K562 (cell line): ENCODE data around the gene GLIS1. TPM values are rescaled to one million over a fixed set of nuclear protein-coding genes. Genes with fewer than 3 reads are reported as not detected.

Experiments used
- ATAC-seq: fragments of 200-7000 bp; cut with Tn5 transposase; 3 replicates; pipeline ENCODE4 v1.9.1; 2020; ENCODE audit warnings: moderate library complexity
- BruUV-seq: library from RNA; stranded (reverse); fragments of 400-500 nt; replicated peaks from 2 replicates; lab custom pipeline; 2021; lab: Mats Ljungman, UMichigan
- CTCF ChIA-PET: fragments of 300-600 bp; formaldehyde crosslinking; extraction: SDS; loops from one replicate; lab custom pipeline; 2021; ENCODE audit warnings: low intra/inter-chr PET ratio; lab: Yijun Ruan, JAX
- POLR2A ChIA-PET: fragments of 300-600, 350-650 bp; sonication (Branson Sonifier 250); formaldehyde crosslinking; extraction: SDS; loops from one replicate; lab custom pipeline; 2021; ENCODE audit warnings: antibody characterized with exemption, inconsistent platforms; lab: Yijun Ruan, JAX
- DNase-seq, 4 experiments: peaks; one replicate each; pipeline versions ENCODE4 v3.0.0 to v3.0.0-alpha.2; 2011 to 2018; ENCODE audit warnings: low spot score in 3 of 4, mixed read lengths in 3 of 4; ENCODE audit errors: extremely low read depth in 1 of 4
- FAIRE-seq: peaks from 2 replicates; lab custom pipeline; 2011; peaks lifted over from hg19 to GRCh38; lab: Jason Lieb, UNC
- H2AFZ ChIP-seq: 2 replicates; pipeline ENCODE4 v1.6.0; 2011; ENCODE audit warnings: low read depth, low read length, control low read depth, inconsistent platforms
- H3K27ac ChIP-seq: fragments of 200-600 bp; 3 replicates; pipeline ENCODE4 v1.8.0; 2011; ENCODE audit warnings: low read depth, mild to moderate bottlenecking, control low read depth, inconsistent platforms, low read length, moderate library complexity, mixed read lengths; ENCODE audit errors: extremely low read depth
- H3K27me3 ChIP-seq, 2 experiments: fragments of 300-600 bp in 1 of 2; 2 replicates in 1 of 2; 3 replicates in 1 of 2; pipeline versions ENCODE4 v1.6.0 to v1.8.0; 2011; ENCODE audit warnings: inconsistent platforms in 2 of 2, low read length in 2 of 2, mild to moderate bottlenecking in 1 of 2, mixed read lengths in 1 of 2, moderate library complexity in 1 of 2; ENCODE audit not compliant: control insufficient read depth in 2 of 2, insufficient read depth in 2 of 2
- H3K36me3 ChIP-seq: fragments of 300-600 bp; 3 replicates; pipeline ENCODE4 v1.8.0; 2011; ENCODE audit warnings: mild to moderate bottlenecking, low read length, inconsistent platforms; ENCODE audit not compliant: control insufficient read depth, insufficient read depth
- H3K4me1 ChIP-seq, 2 experiments: fragments of 200-600 bp in 1 of 2; replicated peaks in 1 of 2; 2 replicates in 1 of 2; 3 replicates in 1 of 2; pipeline versions ENCODE4 v1.5.1 to v1.8.0; 2011; ENCODE audit warnings: inconsistent platforms in 2 of 2, low read length in 2 of 2, mild to moderate bottlenecking in 1 of 2, mixed read lengths in 1 of 2, moderate library complexity in 1 of 2; ENCODE audit not compliant: control insufficient read depth in 2 of 2, insufficient read depth in 2 of 2
- H3K4me2 ChIP-seq: 2 replicates; pipeline ENCODE4 v1.6.1; 2011; ENCODE audit warnings: low read length, control low read depth, inconsistent platforms, mixed read lengths; ENCODE audit not compliant: insufficient read depth
- H3K4me3 ChIP-seq: fragments of 200-600 bp; sonication (generic), shearing (Covaris generic); 2 replicates; pipeline ENCODE4 v1.5.1; 2016; ENCODE audit warnings: control low read depth, inconsistent platforms
- H3K79me2 ChIP-seq: fragments of 200-600 bp; 3 replicates; pipeline ENCODE4 v1.8.0; 2011; ENCODE audit warnings: low read length, inconsistent platforms; ENCODE audit not compliant: control insufficient read depth, insufficient read depth
- H3K9ac ChIP-seq, 2 experiments: 2 replicates each; pipeline versions ENCODE4 v1.6.0 to v1.6.1; 2011; ENCODE audit warnings: low read depth in 2 of 2, low read length in 2 of 2, control low read depth in 1 of 2, inconsistent platforms in 1 of 2, mild to moderate bottlenecking in 1 of 2, mixed read lengths in 1 of 2; ENCODE audit not compliant: insufficient read depth in 1 of 2
- H3K9me1 ChIP-seq: one replicate; pipeline ENCODE4 v1.6.0; 2011; ENCODE audit warnings: inconsistent platforms, mild to moderate bottlenecking, low read length, moderate library complexity; ENCODE audit not compliant: control insufficient read depth, insufficient read depth
- H3K9me3 ChIP-seq: replicated peaks from 2 replicates; pipeline ENCODE4 v1.5.1; 2011; ENCODE audit warnings: low read depth, low read length, inconsistent platforms; ENCODE audit not compliant: control insufficient read depth, insufficient read depth
- H4K20me1 ChIP-seq: replicated peaks from 2 replicates; pipeline ENCODE4 v1.6.1; 2011; ENCODE audit warnings: low read length, inconsistent platforms, mixed read lengths; ENCODE audit not compliant: control insufficient read depth, insufficient read depth
- ETS2 ChIP-seq: IDR thresholded peaks from 2 replicates; pipeline ENCODE4 v1.6.1; 2016; ENCODE audit warnings: borderline replicate concordance, missing genetic modification characterization, mild to moderate bottlenecking, moderate library complexity, missing compliant biosample characterization; ENCODE audit not compliant: poor library complexity, severe bottlenecking
- MCM3 ChIP-seq: fragments of 450-650 bp; IDR thresholded peaks from 2 replicates; pipeline ENCODE4 v1.6.1; 2016
- NR1H2 ChIP-seq: sonication (generic); formaldehyde crosslinking; IDR thresholded peaks from 2 replicates; pipeline ENCODE4 v1.4.0; 2020; ENCODE audit warnings: mild to moderate bottlenecking, missing genetic modification reagents
- REST ChIP-seq, 2 experiments: fragments of 450-650 bp; formaldehyde crosslinking in 1 of 2; IDR thresholded peaks; 2 replicates each; pipeline versions ENCODE4 v1.4.0 to v1.6.1; 2014 to 2020; ENCODE audit warnings: mild to moderate bottlenecking in 2 of 2, borderline replicate concordance in 1 of 2, low read depth in 1 of 2
- SMARCE1 ChIP-seq: fragments of 450-650 bp; IDR thresholded peaks from 2 replicates; pipeline ENCODE4 v1.7.1; 2016; ENCODE audit warnings: mild to moderate bottlenecking
- ZBTB43 ChIP-seq: sonication (generic); formaldehyde crosslinking; IDR thresholded peaks from 2 replicates; pipeline ENCODE4 v1.8.0; 2023; ENCODE audit warnings: mild to moderate bottlenecking, missing genetic modification reagents
- WGBS: fragments of 100-300 bp; shearing (Covaris generic); methylation state at CpG from one replicate; pipeline ENCODE4 v1.1.6; 2016; ENCODE audit warnings: low coverage, mixed read lengths; ENCODE audit not compliant: insufficient coverage; ENCODE audit errors: missing lambda C conversion rate; 5-methylcytosine and 5-hydroxymethylcytosine counted together
- in situ Hi-C: fragments of 300-500 bp; cut with MboI; formaldehyde crosslinking; loops from 4 replicates; pipeline ENCODE4 v1.15.0; 2018; ENCODE audit warnings: inconsistent platforms, mixed read lengths
- intact Hi-C: fragments of 100-400 bp; cut with micrococcal nuclease; formaldehyde crosslinking; loops from 2 replicates; pipeline ENCODE4 v1.14.2; 2022
- polyA plus RNA-seq, 8 experiments: library from polyadenylated mRNA; depleted of rRNA in 4 of 8; stranded (reverse) in 5 of 8; unstranded in 3 of 8; fragments of >200 nt; fragmentation: Nextera tagmentation in 2 of 8; fragmentation: Illumina TruSeq in 1 of 8; extraction: Ambion mirVana in 2 of 8; extraction: Trizol in 1 of 8; gene quantifications; 2 replicates each; pipeline versions ENCODE4 v1.2.1 to v1.2.3, GENCODE V29; 2011 to 2014; ENCODE audit warnings: inconsistent platforms in 1 of 8, missing spikeins in 1 of 8
- total RNA-seq, 7 experiments: library from RNA; depleted of rRNA in 6 of 7; stranded (reverse); fragments of >200 nt in 6 of 7; fragmentation: Illumina TruSeq in 2 of 7; extraction: Trizol in 2 of 7; gene quantifications; 2 replicates each; pipeline versions ENCODE4 v1.2.1 to v1.2.3, GENCODE V29; 2011 to 2021; ENCODE audit warnings: low replicate concordance in 1 of 7

Gene GLIS1
- total and polyA plus RNA-seq, 9 of the 15 experiments (the other 6 are each of a cell fraction or from before 2014, with no cell fraction given): not detected

GRCh38 chr1:53567851-53568250 is 171.1 kb downstream of the GLIS1 start (continued):
- TF ChIP-seq ZBTB43 (CRISPR knock-in tag): no peak
- no peak for TF ChIP-seq ETS2
- no peak for TF ChIP-seq SMARCE1

GRCh38 chr1:53567450-53567849 is 171.5 kb downstream of the GLIS1 start:
- Histone ChIP-seq H3K9me3 (no peaks in the 10 kb centered on the region), H2AFZ (no peak overlapping the region), H3K9ac (no peak overlapping the region), H3K36me3 (no peaks in the 10 kb centered on the region), H3K79me2 (no peaks in the 10 kb centered on the region), H3K27ac (no peak overlapping the region), H3K9me1 (no peaks in the 10 kb centered on the region), H3K4me1 (no peaks in the 10 kb centered on the region), H4K20me1 (no peaks in the 10 kb centered on the region), H3K27me3 (peaks cover 3 to 14% of the 10 kb centered on the region in 2 experiments; a peak in 4 of 5 replicates), H3K4me2 (no peak overlapping the region), H3K4me3 (no peak overlapping the region)
- no peak for FAIRE-seq
- 3% methylated on average over 3 of the region's 3 CpGs for WGBS
- no peak for ATAC-seq
- intact Hi-C loops: no loop called here
- BruUV-seq: no TSS peak
- DNase-seq: no peak
- no peak for TF ChIP-seq MCM3
- TF ChIP-seq REST (IDR thresholded peaks at IDR 0.05; ENCODE audit: borderline replicate concordance): no peak
- TF ChIP-seq REST (CRISPR knock-in tag; IDR thresholded peaks at IDR 0.05; ENCODE audit: low read depth): no peak
- TF ChIP-seq NR1H2 (CRISPR knock-in tag): no peak
- ChIA-PET CTCF (no interaction called here), POLR2A (interaction anchor here (0.6 to 1.2 kb wide), 3 partner anchors 10 to 1189 kb away, joined by 3 to 4 read pairs (median 3); no protein-coding TSS in a partner anchor)
- in situ Hi-C loops: no loop called here
